SK-N-SH (cell line): Measurements from ENCODE around the gene EYA3. TPM values are rescaled to one million over a fixed set of nuclear protein-coding genes. Genes with fewer than 3 reads are reported as not detected.

Experiments used
- CTCF ChIA-PET: fragments of 300-600, 350-600 bp; formaldehyde crosslinking; extraction: SDS; loops from one replicate; lab custom pipeline; 2021; lab: Yijun Ruan, JAX
- POLR2A ChIA-PET: fragments of 350-600 bp; sonication (Branson Sonifier 250); formaldehyde crosslinking; extraction: SDS; loops from one replicate; lab custom pipeline; 2020; ENCODE audit warnings: antibody characterized with exemption, inconsistent platforms; lab: Yijun Ruan, JAX
- DNase-seq: peaks from one replicate; pipeline ENCODE4 v3.0.0; 2012
- H2AFZ ChIP-seq: fragments of 200-600 bp; sonication (generic); 2 replicates; pipeline ENCODE4 v1.8.1; 2016; ENCODE audit warnings: antibody characterized with exemption, mild to moderate bottlenecking, low read depth
- H3F3A ChIP-seq: fragments of 200-600 bp; sonication (generic); replicated peaks from 2 replicates; pipeline ENCODE3; 2016; ENCODE audit warnings: antibody characterized with exemption, mild to moderate bottlenecking; ENCODE audit not compliant: insufficient read depth
- H3K27ac ChIP-seq, 2 experiments: fragments of 200-500 bp in 1 of 2; fragments of 200-600 bp in 1 of 2; sonication (Bioruptor generic) in 1 of 2; sonication (generic), shearing (Covaris generic) in 1 of 2; 2 replicates each; pipeline versions ENCODE4 v1.5.1 to v1.6.1; 2014 to 2016; ENCODE audit warnings: low read depth in 2 of 2, inconsistent platforms in 1 of 2, low read length in 1 of 2, mild to moderate bottlenecking in 1 of 2, mixed read lengths in 1 of 2
- H3K27me3 ChIP-seq: fragments of 200-600 bp; sonication (generic), shearing (Covaris generic); 2 replicates; pipeline ENCODE4 v1.6.1; 2016; ENCODE audit warnings: mixed run types; ENCODE audit not compliant: insufficient read depth
- H3K36me3 ChIP-seq, 2 experiments: fragments of 200-500 bp in 1 of 2; fragments of 200-600 bp in 1 of 2; sonication (Bioruptor generic) in 1 of 2; sonication (generic) in 1 of 2; replicated peaks in 1 of 2; 2 replicates each; pipeline versions ENCODE3 to v1.5.1; 2014 to 2016; ENCODE audit warnings: low read length in 1 of 2, mild to moderate bottlenecking in 1 of 2; ENCODE audit not compliant: insufficient read depth in 2 of 2, control insufficient read depth in 1 of 2
- H3K4me1 ChIP-seq, 2 experiments: fragments of 200-500 bp in 1 of 2; fragments of 200-600 bp in 1 of 2; sonication (Bioruptor generic) in 1 of 2; sonication (generic), shearing (Covaris generic) in 1 of 2; 2 replicates each; pipeline versions ENCODE4 v1.5.1 to v1.6.1; 2014 to 2016; ENCODE audit warnings: low read depth in 1 of 2, low read length in 1 of 2, mixed run types in 1 of 2; ENCODE audit not compliant: insufficient read depth in 2 of 2, control insufficient read depth in 1 of 2
- H3K4me2 ChIP-seq: fragments of 200-600 bp; sonication (generic), shearing (Covaris generic); 2 replicates; pipeline ENCODE4 v1.6.1; 2017; ENCODE audit warnings: mixed run types
- H3K4me3 ChIP-seq, 2 experiments: fragments of 200-500 bp in 1 of 2; fragments of 200-600 bp in 1 of 2; sonication (Bioruptor generic) in 1 of 2; sonication (generic), shearing (Covaris generic) in 1 of 2; 2 replicates each; pipeline versions ENCODE4 v1.5.1 to v1.8.1; 2014 to 2016; ENCODE audit warnings: low read depth in 2 of 2, inconsistent platforms in 1 of 2, low read length in 1 of 2, mild to moderate bottlenecking in 1 of 2, mixed read lengths in 1 of 2, moderate library complexity in 1 of 2
- H3K79me2 ChIP-seq: fragments of 200-600 bp; sonication (generic); 2 replicates; pipeline ENCODE4 v1.8.1; 2017; ENCODE audit warnings: mild to moderate bottlenecking; ENCODE audit not compliant: insufficient read depth
- H3K9ac ChIP-seq: fragments of 200-600 bp; sonication (generic); 2 replicates; pipeline ENCODE4 v1.6.1; 2017; ENCODE audit warnings: mixed run types
- H3K9me2 ChIP-seq: fragments of 200-600 bp; sonication (generic); 2 replicates; pipeline ENCODE4 v1.6.1; 2017; ENCODE audit warnings: mixed run types
- H3K9me3 ChIP-seq: fragments of 200-600 bp; sonication (generic); 2 replicates; pipeline ENCODE4 v1.6.1; 2017; ENCODE audit warnings: mixed run types, mild to moderate bottlenecking, moderate library complexity
- H4K20me1 ChIP-seq: fragments of 200-600 bp; sonication (generic); 2 replicates; pipeline ENCODE4 v1.6.1; 2017; ENCODE audit warnings: mild to moderate bottlenecking, mixed run types; ENCODE audit not compliant: insufficient read depth
- CTCF ChIP-seq: fragments of 200-600 bp; sonication (generic); IDR thresholded peaks from 2 replicates; pipeline ENCODE4 v1.6.1; 2017; ENCODE audit warnings: antibody characterized with exemption, mild to moderate bottlenecking, moderate library complexity
- ELF1 ChIP-seq: IDR thresholded peaks from 2 replicates; pipeline ENCODE4 v1.4.0; 2012
- EZH2phosphoT487 ChIP-seq: fragments of 200-600 bp; sonication (generic); IDR thresholded peaks from 2 replicates; pipeline ENCODE4 v1.6.1; 2017; ENCODE audit warnings: low read depth, mixed run types, mild to moderate bottlenecking, antibody characterized with exemption, moderate library complexity, borderline replicate concordance
- FOSL2 ChIP-seq: IDR thresholded peaks from 2 replicates; pipeline ENCODE4 v1.4.0; 2012; ENCODE audit warnings: low read depth, mild to moderate bottlenecking, moderate library complexity, borderline replicate concordance
- IRF3 ChIP-seq: fragments of 150-350 bp; IDR thresholded peaks from 2 replicates; pipeline ENCODE4 v1.6.1; 2016; ENCODE audit warnings: mild to moderate bottlenecking, low read depth, low read length
- NFIC ChIP-seq: IDR thresholded peaks from 2 replicates; pipeline ENCODE4 v1.4.0; 2012; ENCODE audit warnings: borderline replicate concordance
- POLR2AphosphoS5 ChIP-seq: IDR thresholded peaks from 2 replicates; pipeline ENCODE4 v1.6.1; 2012; ENCODE audit warnings: low read depth, low read length
- RAD21 ChIP-seq: IDR thresholded peaks from 2 replicates; pipeline ENCODE4 v1.6.1; 2012; ENCODE audit warnings: mild to moderate bottlenecking, low read length
- RFX5 ChIP-seq: IDR thresholded peaks from 2 replicates; pipeline ENCODE4 v1.6.1; 2012; ENCODE audit warnings: mild to moderate bottlenecking, improper control_type of control experiment, low read length
- RXRA ChIP-seq: IDR thresholded peaks from 2 replicates; pipeline ENCODE4 v1.4.0; 2012; ENCODE audit warnings: low read depth, mild to moderate bottlenecking, borderline replicate concordance
- TCF12 ChIP-seq: IDR thresholded peaks from 2 replicates; pipeline ENCODE4 v1.4.0; 2012
- USF2 ChIP-seq: fragments of 150-350 bp; IDR thresholded peaks from 2 replicates; pipeline ENCODE4 v1.6.1; 2017; ENCODE audit warnings: antibody characterized with exemption, low read length, low read depth, borderline replicate concordance
- ZBTB33 ChIP-seq: IDR thresholded peaks from 2 replicates; pipeline ENCODE4 v1.4.0; 2012; ENCODE audit warnings: low read depth, borderline replicate concordance
- WGBS: methylation state at CpG from one replicate; pipeline ENCODE4 v1.1.6; 2017; ENCODE audit warnings: low lambda C conversion rate; 5-methylcytosine and 5-hydroxymethylcytosine counted together
- polyA plus RNA-seq, 3 experiments: library from polyadenylated mRNA; depleted of rRNA; stranded (reverse); fragments of >200 nt; gene quantifications; 2 replicates each; pipeline ENCODE4 v1.2.3, GENCODE V29; 2012

Gene EYA3
- polyA plus RNA-seq, 1 of the 3 experiments (the other 2 are of a cell fraction): 6.5 TPM

GRCh38 chr1:27973771-27974416, 114.5 kb downstream of the EYA3 start:
- peaks cover 26 to 31% of the 10 kb centered on the region in 2 experiments for H3K36me3 ChIP-seq
- 78% methylated on average over 4 of the region's 4 CpGs for WGBS
- peaks cover 8% of the 10 kb centered on the region for H3F3A ChIP-seq
- H3K4me3 ChIP-seq: no peak overlapping the region
- TF ChIP-seq ELF1 (no peak), RFX5 (no peak), TCF12 (no peak), RAD21 (no peak), FOSL2 (no peak), CTCF (no peak), IRF3 (no peak), ZBTB33 (no peak), NFIC (no peak), USF2 (no peak), POLR2AphosphoS5 (no peak), EZH2phosphoT487 (no peak), RXRA (no peak)
- no peaks in the 10 kb centered on the region for H4K20me1 ChIP-seq
- ChIA-PET CTCF (interaction anchor here (0.6 to 2.4 kb wide), 4 partner anchors 73 to 285 kb away, joined by 3 to 8 read pairs (median 4); no protein-coding TSS in a partner anchor), POLR2A (no interaction called here)
- no peak overlapping the region for H2AFZ ChIP-seq
- no peak for DNase-seq
- H3K4me2 ChIP-seq: no peak overlapping the region
- no peaks in the 10 kb centered on the region for H3K27me3 ChIP-seq
- H3K27ac ChIP-seq: no peak overlapping the region
- peaks cover 10 to 14% of the 10 kb centered on the region in 2 experiments; a peak in 3 of 4 replicates for H3K4me1 ChIP-seq
- no peaks in the 10 kb centered on the region for H3K9me3 ChIP-seq
- no peaks in the 10 kb centered on the region for H3K9me2 ChIP-seq
- no peak overlapping the region for H3K9ac ChIP-seq
- H3K79me2 ChIP-seq: no peaks in the 10 kb centered on the region
